GM21423 (cell line): ENCODE results near the gene TMEM72.

ENCODE experiments used
- ATAC-seq: cut with Tn5 transposase; IDR thresholded peaks from one replicate; pipeline ENCODE4 v1.9.1; 2021; ENCODE audit warnings: mild to moderate bottlenecking, moderate library complexity; ENCODE audit not compliant: unreplicated experiment

The TMEM72 gene

DNA sequence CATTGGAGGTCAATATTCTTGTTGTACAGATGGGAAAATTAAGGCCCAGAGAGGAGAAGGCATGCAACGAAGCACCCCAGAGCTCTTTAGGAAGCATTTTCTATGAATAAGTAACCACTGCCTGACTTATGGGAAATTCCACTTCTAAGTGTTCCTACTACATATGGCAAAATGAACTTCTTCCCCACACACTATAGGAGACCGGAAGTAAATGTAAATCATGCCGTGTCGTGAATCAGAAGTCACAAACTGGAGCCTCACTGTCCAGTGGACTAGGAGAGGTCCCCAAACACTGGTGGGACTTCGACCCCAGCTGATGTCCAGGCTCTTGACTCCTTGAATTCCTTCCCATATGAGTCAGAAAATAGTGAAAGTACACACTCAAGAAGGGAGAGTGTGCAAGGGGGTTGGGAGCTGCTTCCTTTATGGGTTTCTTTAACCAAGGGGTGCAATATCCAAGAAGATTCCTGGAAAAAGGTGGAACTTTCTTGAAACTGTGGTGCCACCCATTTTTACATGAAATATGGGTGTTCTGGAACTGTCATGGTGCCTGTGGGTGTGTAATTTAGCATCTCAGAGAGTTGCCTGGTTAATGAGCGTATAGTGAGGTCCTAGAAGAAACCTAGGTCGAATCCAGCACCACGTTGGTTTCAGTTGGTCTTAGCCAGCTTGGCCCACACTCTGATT is 55.1 kb downstream of the TMEM72 start:
- peak; percentile 22 for ATAC-seq

- no peak for ATAC-seq
These were observed 55.8 kb downstream of the TMEM72 start for GRCh38 chr10:44966816-44967509.

- ATAC-seq: no peak
These were observed 56.5 kb downstream of the TMEM72 start for GRCh38 chr10:44967616-44968015.

DNA sequence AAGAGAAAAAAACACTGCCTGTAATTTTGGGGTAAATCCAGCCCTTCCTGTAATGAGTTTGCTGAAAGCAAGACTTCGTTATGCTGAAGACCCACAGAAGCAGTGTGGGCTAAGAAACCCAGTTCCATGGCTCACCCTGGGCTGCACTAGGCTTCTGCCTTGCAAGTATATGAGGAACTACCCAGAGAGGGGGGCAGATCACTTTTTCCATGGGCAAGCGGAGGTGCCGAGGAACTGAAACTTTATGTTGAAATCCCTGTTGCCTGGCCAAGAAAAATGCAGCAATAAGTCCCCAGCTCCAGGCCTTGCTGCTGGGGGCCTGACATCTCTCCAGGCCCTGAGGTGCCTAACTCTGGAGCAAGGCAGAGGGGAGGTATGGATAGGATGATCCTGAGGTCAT is 57.0 kb downstream of the TMEM72 start:
- ATAC-seq: no peak

- no peak for ATAC-seq
These were observed 57.6 kb downstream of the TMEM72 start for GRCh38 chr10:44968500-44969400.

DNA sequence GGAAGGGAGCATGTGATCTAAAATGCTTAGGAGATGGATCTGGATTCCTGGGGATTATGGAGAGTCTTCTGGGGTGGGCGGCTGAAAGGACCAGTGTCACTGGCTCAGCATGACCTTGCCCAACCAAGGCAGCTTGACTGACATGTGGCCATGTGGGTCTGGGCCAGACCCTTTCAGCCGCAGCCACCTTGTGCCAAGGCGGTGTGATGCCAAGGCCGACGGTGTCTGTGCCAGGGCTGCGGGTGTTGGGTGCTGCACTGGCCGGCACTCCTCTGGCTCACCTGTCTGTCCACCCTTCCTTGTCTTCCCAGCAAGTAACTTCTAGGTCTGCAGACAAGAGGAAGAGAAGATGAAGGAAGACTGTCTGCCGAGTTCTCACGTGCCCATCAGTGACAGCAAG is 58.7 kb downstream of the TMEM72 start:
- ATAC-seq: no peak

DNA sequence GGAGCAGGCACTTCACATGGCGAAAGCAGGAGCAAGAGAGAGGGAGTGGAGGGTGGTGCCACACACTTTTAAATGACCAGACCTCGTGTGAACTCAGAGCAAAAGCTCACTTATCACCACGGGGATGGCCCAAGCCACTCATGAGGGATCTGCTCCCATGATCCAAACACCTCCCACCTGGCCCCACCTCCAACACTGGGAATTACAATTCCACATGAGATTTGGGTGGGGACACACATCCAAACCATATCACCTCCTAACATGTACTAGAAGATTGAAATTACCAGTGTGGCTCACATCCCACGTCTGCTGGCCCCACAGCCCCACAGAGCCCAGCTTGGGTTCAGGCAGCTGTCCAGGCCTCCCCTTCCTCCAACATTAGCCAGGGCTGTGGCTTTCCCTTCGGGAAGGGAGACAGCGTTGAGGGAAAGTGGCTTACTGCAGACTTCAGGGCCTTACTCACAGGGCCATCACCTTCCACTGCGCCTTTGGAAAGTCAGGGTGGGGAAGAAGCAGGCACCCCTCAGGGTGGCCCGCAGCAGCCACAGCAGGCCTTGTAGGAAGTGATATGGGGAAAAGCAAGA is 59.8 kb downstream of the TMEM72 start:
- no peak for ATAC-seq

GRCh38 chr10:44971434-44971833 is 60.3 kb downstream of the TMEM72 start:
- no peak for ATAC-seq

- no peak for ATAC-seq
These were observed 61.0 kb downstream of the TMEM72 start for GRCh38 chr10:44971935-44972757.

- no peak for ATAC-seq
These were observed 61.8 kb downstream of the TMEM72 start for GRCh38 chr10:44972874-44973306.

GRCh38 chr10:44973323-44974081 is 62.4 kb downstream of the TMEM72 start:
- peak; percentile 26 for ATAC-seq

GRCh38 chr10:44974082-44974627 is 63.0 kb downstream of the TMEM72 start:
- ATAC-seq: peak; percentile 0

- peak; percentile 71 for ATAC-seq
These were observed 63.7 kb downstream of the TMEM72 start for GRCh38 chr10:44974628-44975430.

- no peak for ATAC-seq
These were observed 64.5 kb downstream of the TMEM72 start for GRCh38 chr10:44975431-44976331.

GRCh38 chr10:44976352-44977198 is 65.4 kb downstream of the TMEM72 start:
- ATAC-seq: no peak
